HEK293 (cell line): ENCODE results near the gene CEP68.

Experiments used
- MEIS1 ChIP-seq: sonication (generic); formaldehyde crosslinking; IDR thresholded peaks from 2 replicates; pipeline ENCODE4 v1.8.1; 2022; ENCODE audit warnings: missing genetic modification reagents, mild to moderate bottlenecking, borderline replicate concordance
- SP7 ChIP-seq: fragments of 450-650 bp; formaldehyde crosslinking; IDR thresholded peaks from 2 replicates; pipeline ENCODE4 v1.5.1; 2016; ENCODE audit warnings: missing biosample characterization, missing genetic modification characterization
- YY1 ChIP-seq: fragments of 450-650 bp; formaldehyde crosslinking; IDR thresholded peaks from 2 replicates; pipeline ENCODE4 v1.5.1; 2018; ENCODE audit warnings: missing biosample characterization, missing genetic modification characterization
- ZNF223 ChIP-seq: fragments of 450-650 bp; formaldehyde crosslinking; IDR thresholded peaks from 2 replicates; pipeline ENCODE4 v1.5.1; 2016; ENCODE audit warnings: missing biosample characterization, missing genetic modification characterization
- ZNF292 ChIP-seq: fragments of 450-650 bp; formaldehyde crosslinking; IDR thresholded peaks from 2 replicates; pipeline ENCODE4 v1.5.1; 2016; ENCODE audit warnings: low read depth, missing biosample characterization, missing genetic modification characterization, borderline replicate concordance
- ZNF426 ChIP-seq: fragments of 450-650 bp; formaldehyde crosslinking; IDR thresholded peaks from 2 replicates; pipeline ENCODE4 v1.5.1; 2017; ENCODE audit warnings: missing biosample characterization, missing genetic modification characterization, mild to moderate bottlenecking, inconsistent platforms, moderate library complexity
- ZNF529 ChIP-seq: fragments of 450-650 bp; formaldehyde crosslinking; IDR thresholded peaks from 2 replicates; pipeline ENCODE4 v1.5.1; 2017; ENCODE audit warnings: missing genetic modification characterization, missing biosample characterization; ENCODE audit not compliant: insufficient replicate concordance
- ZNF626 ChIP-seq: fragments of 450-650 bp; sonication (Bioruptor Pico); formaldehyde crosslinking; IDR thresholded peaks from 2 replicates; pipeline ENCODE4 v1.5.1; 2018; ENCODE audit warnings: missing biosample characterization, missing genetic modification characterization, inconsistent platforms
- ZNF654 ChIP-seq: fragments of 450-650 bp; formaldehyde crosslinking; IDR thresholded peaks from 2 replicates; pipeline ENCODE4 v1.5.1; 2016; ENCODE audit warnings: low read depth, missing biosample characterization, missing genetic modification characterization
- TF ChIP-seq, protein P1 (sequence below): fragments of 450-650 bp; formaldehyde crosslinking; IDR thresholded peaks from 2 replicates; pipeline ENCODE4 v1.5.1; 2016; ENCODE audit warnings: missing biosample characterization, missing genetic modification characterization
- TF ChIP-seq, protein P2 (sequence below): fragments of 450-650 bp; IDR thresholded peaks from 2 replicates; pipeline ENCODE4 v1.5.1; 2018; ENCODE audit warnings: missing biosample characterization, mild to moderate bottlenecking, missing genetic modification characterization
- TF ChIP-seq, protein P3 (sequence below): fragments of 450-650 bp; formaldehyde crosslinking; IDR thresholded peaks from 2 replicates; pipeline ENCODE4 v1.5.1; 2016; ENCODE audit warnings: missing biosample characterization, missing genetic modification characterization
- TF ChIP-seq, protein P4 (sequence below): fragments of 450-650 bp; formaldehyde crosslinking; IDR thresholded peaks from 2 replicates; pipeline ENCODE4 v1.5.1; 2016; ENCODE audit warnings: missing biosample characterization, missing genetic modification characterization

DNA sequence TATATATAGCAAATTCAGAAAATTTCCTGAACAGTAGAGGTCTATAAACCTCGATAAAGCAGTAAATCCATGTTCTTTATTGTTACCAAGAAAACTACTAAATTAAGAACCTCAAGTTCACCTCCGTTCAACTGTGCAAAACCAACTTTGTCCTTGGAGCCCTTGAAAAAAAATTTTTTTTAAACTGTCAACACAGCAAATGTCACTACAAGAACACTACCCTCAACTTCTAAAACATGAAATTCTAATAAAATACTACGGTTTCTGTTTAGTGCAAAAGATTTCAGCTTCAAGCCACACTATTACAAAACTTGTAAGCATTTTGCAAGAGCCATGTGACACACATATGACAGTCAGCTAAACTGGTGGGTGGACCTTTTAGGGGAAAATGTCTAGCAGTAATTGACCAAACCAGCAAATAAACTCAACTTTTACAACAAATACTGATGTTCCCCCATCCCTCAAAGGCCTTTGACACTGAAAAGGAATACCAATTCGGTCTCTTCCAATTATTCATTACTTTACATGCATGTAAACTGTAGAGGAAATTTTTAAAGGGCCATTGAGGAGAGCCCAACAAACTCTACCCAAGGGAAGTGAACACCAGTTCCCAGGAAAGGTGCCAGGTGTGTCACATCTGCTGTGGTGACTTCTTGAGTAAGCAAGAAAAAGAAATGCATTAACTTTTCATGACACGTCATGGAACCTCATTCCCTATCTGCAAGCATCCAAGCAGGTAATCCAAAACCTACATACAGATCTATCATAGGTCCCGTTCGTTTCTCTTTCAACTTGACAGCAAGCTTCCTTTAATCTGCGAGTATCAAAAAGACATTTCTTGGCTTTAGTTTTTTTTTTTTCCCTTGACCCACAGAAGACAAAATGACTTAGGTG lies 72.3 kb downstream of the CEP68 start:
- TF ChIP-seq ZNF223 (no peak), ZNF626 (tag by site-specific recombination) (no peak), ZNF529 (tag by site-specific recombination) (no peak), ZNF654 (tag by site-specific recombination) (no peak), ZNF426 (tag by site-specific recombination) (no peak), YY1 (tag by site-specific recombination) (no peak), SP7 (tag by site-specific recombination) (no peak), MEIS1 (CRISPR knock-in tag) (no peak), ZNF292 (tag by site-specific recombination) (no peak)
- TF ChIP-seq, protein P1, sequence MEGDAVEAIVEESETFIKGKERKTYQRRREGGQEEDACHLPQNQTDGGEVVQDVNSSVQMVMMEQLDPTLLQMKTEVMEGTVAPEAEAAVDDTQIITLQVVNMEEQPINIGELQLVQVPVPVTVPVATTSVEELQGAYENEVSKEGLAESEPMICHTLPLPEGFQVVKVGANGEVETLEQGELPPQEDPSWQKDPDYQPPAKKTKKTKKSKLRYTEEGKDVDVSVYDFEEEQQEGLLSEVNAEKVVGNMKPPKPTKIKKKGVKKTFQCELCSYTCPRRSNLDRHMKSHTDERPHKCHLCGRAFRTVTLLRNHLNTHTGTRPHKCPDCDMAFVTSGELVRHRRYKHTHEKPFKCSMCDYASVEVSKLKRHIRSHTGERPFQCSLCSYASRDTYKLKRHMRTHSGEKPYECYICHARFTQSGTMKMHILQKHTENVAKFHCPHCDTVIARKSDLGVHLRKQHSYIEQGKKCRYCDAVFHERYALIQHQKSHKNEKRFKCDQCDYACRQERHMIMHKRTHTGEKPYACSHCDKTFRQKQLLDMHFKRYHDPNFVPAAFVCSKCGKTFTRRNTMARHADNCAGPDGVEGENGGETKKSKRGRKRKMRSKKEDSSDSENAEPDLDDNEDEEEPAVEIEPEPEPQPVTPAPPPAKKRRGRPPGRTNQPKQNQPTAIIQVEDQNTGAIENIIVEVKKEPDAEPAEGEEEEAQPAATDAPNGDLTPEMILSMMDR, result no peak
- TF ChIP-seq, protein P2, sequence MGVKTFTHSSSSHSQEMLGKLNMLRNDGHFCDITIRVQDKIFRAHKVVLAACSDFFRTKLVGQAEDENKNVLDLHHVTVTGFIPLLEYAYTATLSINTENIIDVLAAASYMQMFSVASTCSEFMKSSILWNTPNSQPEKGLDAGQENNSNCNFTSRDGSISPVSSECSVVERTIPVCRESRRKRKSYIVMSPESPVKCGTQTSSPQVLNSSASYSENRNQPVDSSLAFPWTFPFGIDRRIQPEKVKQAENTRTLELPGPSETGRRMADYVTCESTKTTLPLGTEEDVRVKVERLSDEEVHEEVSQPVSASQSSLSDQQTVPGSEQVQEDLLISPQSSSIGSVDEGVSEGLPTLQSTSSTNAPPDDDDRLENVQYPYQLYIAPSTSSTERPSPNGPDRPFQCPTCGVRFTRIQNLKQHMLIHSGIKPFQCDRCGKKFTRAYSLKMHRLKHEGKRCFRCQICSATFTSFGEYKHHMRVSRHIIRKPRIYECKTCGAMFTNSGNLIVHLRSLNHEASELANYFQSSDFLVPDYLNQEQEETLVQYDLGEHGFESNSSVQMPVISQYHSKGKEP (tag by site-specific recombination), result no peak
- TF ChIP-seq, protein P3, sequence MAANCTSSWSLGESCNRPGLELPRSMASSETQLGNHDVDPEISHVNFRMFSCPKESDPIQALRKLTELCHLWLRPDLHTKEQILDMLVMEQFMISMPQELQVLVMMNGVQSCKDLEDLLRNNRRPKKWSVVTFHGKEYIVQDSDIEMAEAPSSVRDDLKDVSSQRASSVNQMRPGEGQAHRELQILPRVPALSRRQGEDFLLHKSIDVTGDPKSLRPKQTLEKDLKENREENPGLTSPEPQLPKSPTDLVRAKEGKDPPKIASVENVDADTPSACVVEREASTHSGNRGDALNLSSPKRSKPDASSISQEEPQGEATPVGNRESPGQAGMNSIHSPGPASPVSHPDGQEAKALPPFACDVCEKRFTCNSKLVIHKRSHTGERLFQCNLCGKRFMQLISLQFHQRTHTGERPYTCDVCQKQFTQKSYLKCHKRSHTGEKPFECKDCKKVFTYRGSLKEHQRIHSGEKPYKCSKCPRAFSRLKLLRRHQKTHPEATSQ, result no peak
- TF ChIP-seq, protein P4, sequence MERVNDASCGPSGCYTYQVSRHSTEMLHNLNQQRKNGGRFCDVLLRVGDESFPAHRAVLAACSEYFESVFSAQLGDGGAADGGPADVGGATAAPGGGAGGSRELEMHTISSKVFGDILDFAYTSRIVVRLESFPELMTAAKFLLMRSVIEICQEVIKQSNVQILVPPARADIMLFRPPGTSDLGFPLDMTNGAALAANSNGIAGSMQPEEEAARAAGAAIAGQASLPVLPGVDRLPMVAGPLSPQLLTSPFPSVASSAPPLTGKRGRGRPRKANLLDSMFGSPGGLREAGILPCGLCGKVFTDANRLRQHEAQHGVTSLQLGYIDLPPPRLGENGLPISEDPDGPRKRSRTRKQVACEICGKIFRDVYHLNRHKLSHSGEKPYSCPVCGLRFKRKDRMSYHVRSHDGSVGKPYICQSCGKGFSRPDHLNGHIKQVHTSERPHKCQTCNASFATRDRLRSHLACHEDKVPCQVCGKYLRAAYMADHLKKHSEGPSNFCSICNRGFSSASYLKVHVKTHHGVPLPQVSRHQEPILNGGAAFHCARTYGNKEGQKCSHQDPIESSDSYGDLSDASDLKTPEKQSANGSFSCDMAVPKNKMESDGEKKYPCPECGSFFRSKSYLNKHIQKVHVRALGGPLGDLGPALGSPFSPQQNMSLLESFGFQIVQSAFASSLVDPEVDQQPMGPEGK, result no peak
